Hepatic stellate cell (primary cell): ENCODE data around the gene ULBP2.
"Not testable (repeated sequence)": the region's sequence is repeated elsewhere in the genome, so short reads cannot be mapped to it uniquely, and the experiment has no call there.

Experiments used
- DNase-seq: peaks from one replicate; pipeline ENCODE4 v3.0.0; 2011; ENCODE audit warnings: low spot score

The ULBP2 gene

DNA sequence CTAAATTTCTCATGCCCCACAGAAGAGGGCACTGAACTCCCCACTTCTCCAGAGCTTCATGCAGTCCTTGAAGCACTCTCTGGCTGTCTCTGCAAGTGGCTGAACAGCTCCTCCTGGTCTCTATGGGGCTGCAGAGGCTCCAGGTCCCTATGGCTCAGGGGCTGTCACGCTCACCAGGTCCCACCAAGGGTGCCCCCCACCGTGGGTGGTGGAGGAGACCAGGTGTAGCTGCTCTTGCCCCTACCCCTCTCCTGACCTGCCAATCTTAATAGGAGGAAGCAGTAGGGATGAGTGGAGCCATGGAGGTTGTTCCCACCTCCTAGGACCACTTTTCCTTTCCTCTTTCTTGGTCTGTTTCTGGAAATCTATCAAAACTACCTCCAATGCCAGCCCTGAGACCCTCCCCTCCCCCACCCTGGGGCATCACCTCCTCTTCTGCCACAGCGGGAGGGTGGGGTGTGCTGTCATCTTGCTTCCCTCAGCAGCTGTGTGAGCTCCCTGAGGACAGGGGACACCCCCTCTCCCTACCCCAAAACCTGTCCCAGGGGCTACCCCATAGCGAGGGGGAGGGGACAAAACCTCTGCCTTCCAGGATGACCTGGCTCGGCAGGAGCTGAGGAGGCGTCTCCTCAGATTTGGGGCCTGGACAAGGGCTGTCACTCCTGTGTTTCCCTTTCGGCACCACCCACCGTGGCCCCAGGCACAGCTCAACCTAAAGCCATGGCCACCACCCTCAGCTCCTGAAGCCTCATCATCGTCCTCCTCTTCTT lies 31.9 kb upstream of the ULBP2 start:
- DNase-seq: no peak

DNA sequence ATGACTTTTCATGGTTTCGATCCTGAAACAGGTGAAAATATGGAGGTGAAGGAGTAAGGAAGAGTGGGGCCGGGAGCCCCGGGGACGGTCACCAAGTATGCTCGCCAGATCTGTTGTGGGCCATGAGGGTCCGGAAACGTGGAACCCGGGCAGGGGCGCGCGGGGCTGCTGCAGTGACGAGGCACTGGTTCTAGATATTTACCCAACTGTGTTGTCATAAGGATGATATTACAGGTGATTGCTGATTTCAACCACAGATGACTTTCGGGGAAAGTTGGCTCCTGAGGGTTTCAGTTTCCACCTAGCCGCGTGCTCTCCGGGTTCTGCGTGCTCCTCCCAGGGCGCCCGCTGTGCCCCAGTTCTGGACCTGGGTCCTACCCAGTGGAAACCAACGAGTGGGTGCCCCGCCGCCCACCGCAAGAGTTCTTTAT lies 31.1 kb upstream of the ULBP2 start:
- DNase-seq: no peak

- DNase-seq: not testable (repeated sequence)
Observed at GRCh38 chr6:149912680-149913079, 29.1 kb upstream of the ULBP2 start.

DNA sequence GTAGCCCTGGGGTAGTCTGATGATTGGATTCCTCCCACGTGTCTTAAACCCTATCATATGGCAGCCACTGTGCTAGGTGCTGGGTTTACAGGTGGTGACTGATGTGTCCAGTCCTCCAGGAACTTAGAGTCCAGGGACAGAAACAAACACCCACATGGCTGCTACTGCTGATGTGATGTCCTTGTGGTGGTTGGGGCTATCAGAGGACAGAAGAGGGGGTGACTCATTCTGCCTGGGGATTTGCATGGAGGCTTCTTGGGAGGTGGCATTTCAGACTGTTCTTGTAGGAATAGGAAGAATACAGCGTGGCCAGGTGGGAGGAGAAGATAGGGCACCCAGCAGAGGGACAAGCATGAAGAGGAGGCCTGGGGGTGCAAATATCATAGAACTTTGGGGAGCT lies 28.7 kb upstream of the ULBP2 start:
- DNase-seq: no peak

GRCh38 chr6:149913540-149914240 lies 28.1 kb upstream of the ULBP2 start:
- DNase-seq: no peak

DNA sequence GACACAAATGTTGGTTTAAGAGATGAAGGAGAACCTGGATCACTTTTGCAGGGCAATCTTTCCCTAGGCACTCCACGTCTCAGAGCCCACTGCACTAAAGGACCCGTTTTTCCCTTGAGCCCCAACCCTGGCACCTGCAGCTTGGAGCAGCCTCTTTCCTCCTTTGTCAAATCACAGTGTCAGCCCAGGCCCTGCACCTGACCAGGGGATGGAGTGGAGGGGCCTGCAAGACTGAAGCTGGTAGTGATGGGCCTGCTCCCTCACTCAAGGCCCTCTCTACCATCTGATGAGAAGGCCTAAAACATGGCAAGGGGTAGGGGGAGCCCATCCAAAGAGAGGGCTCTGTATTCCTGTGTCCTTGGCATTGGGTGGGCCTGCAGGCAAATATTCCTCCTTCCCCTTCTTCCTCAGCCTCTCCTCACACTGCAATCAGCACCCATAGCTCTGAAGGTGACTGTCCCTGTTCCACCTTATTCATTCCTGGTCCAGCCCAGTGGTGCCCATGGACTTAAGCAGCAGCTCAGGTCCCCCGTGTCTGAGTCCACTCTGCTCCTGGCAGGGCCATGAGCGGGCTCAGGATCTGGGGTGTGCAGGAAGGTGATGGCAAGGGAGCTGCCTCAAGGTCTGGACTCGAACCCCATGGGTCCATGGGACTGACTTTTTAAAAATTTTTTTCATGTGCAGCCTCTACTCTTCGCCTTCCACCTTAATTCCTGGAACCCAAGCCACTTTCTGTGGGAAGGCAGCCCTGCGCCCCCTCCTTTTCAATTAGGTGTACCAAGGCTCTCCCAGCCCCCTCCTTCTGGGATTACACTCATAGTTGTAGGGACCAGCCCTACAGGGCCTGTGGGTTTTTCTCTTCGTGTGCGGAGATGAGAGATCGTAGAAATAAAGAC lies 25.6 kb upstream of the ULBP2 start:
- DNase-seq: no peak

GRCh38 chr6:149917679-149918078 lies 24.1 kb upstream of the ULBP2 start:
- DNase-seq: no peak

- no peak for DNase-seq
Observed at GRCh38 chr6:149918151-149918905, 23.5 kb upstream of the ULBP2 start.

DNA sequence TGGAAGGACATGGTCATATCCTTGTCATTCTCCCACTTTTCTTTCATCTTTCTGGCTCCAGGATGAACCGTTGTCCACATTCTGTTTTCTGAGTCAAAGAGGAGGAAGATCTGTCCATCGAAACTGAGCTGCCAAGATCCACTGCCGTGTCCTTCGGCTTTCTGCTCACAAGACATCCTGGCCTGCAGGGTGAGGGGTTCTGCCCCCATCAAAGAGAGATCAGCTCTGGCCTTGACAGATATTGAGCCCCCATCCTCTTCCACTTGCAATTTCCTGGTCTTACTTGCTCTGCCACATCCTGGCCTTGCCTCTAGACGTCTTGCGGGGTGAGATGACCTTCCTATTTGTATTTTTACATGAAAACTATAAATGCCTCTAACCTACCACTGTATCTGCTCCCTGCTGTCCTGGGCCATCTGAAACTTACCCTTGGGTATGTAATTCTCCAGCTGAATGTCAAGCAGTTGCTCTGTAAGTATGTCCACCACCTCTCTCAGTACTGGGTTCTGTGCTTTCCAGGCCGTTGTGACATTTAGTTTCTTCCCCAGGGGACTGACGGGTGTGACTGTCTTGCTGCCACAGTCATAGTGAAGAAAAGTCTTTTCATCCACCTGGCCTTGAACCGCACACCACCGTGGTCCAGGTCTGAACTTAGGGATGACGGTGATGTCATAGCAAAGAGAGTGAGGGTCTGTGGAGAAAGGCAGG lies 22.5 kb upstream of the ULBP2 start:
- not testable (repeated sequence) for DNase-seq

DNA sequence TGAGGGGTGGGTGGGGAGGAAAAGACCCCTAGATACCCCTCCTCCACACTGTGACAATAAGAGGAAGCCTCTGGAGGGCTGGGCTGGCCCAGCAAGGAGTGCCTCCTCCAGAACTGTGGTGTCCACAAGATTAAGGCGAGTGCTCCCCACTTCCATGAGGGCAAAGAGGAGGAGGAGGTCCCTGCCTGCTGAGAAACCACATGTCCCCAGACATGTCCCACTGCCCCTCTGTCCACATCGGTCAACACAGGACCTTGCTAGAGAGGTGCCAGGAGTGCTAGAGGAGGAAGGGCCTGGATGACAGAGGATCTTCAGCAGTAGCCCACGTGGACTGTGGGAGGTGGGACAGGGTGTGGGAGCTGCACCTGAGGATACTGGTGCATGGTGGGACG lies 22.0 kb upstream of the ULBP2 start:
- DNase-seq: no peak

DNA sequence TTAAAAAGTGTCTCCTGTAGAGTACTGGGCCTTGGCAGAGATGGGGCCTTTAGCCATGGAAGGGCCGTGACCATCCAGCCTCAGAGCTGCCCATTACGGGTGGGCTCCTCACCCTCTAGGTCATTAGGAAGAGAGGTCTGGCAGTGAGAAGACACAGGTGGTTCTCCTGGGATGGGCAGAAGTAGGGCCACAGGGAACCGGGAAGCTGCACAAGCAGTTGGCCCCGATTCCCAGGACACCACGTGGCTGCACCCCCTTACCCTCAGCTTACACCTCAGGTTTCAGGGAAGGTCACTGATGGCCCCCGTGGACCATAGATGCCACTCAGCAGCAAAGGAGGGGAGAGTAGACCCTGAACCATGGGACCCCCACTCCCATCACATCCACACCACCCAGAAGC lies 20.5 kb upstream of the ULBP2 start:
- DNase-seq: no peak

GRCh38 chr6:149922091-149922490 lies 19.7 kb upstream of the ULBP2 start:
- DNase-seq: not testable (repeated sequence)

GRCh38 chr6:149922642-149923326 lies 19.0 kb upstream of the ULBP2 start, which contains the start of gene RAET1G:
RAET1G (minus strand) TSS chr6:149923121; CDS start chr6:149923010, 111 bp downstream.
- DNase-seq: peak; percentile 98

DNA sequence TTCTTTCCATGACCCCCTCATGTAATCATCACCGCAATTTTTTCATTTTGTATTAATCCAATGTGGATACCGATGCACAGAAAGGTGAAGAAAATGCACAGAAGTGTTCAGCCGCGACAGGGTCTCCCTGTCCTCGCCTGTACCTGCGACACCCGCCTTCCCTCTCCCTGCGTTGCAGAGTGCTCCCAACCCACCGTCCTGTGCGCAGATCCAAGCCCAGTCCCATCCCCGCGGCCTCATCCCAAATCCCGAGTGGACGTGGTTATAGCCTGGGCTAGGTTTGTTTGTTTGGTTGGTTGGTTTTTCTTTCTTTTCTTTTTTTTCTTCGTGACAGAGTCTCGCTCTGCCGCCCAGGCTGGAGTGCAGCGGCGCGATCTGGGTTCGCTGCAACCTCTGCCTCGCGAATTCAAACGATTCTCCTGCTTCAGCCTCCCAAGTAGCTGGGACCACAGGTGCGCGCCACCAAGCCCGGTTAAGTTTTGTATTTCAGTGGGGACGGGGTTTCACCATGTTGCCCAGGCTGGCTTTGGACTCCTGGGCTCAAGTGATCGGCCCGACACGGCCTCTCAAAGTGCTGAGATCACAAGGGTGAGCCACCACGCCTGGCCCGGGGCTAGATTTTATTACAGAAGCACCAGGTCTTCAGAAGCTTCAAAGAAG lies 18.4 kb upstream of the ULBP2 start:
- no peak for DNase-seq

GRCh38 chr6:149924206-149924932 lies 17.4 kb upstream of the ULBP2 start:
- no peak for DNase-seq

- DNase-seq: no peak
Observed at GRCh38 chr6:149924933-149925252, 16.9 kb upstream of the ULBP2 start.

DNA sequence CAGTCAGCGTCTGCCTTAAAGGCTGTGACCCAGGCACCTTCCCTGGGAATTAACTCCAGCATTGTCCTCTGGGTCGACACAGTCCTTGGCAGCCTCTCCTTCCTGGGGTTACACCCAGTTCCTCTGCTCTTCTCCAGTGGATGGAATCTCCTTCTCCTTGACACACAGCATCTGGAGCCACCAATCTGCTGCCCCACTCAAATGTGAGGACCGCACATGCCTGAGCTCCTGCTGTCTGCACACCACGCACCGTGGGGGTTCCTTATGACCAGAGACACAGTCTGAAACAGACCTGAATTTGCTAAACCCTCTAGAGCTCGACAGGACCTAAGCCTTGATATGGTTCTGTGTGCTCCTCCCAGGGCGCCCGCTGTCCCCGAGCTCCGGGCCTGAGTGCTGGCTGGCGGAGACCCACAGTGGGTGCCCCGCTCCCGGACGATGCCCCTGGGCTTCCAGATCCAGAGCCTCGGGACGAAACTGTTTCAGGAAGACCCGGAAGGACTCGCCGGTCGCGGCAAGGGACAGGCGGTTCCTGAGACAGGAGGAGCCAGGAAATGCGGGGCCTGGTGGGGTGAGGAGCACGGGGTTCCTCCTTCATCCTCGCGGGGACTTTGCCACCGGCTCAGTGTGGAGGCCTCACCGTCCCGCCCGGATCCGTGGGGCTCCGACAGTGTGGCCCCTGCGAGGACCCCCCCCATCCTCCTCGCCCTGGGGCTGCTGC lies 16.4 kb upstream of the ULBP2 start:
- DNase-seq: no peak

DNA sequence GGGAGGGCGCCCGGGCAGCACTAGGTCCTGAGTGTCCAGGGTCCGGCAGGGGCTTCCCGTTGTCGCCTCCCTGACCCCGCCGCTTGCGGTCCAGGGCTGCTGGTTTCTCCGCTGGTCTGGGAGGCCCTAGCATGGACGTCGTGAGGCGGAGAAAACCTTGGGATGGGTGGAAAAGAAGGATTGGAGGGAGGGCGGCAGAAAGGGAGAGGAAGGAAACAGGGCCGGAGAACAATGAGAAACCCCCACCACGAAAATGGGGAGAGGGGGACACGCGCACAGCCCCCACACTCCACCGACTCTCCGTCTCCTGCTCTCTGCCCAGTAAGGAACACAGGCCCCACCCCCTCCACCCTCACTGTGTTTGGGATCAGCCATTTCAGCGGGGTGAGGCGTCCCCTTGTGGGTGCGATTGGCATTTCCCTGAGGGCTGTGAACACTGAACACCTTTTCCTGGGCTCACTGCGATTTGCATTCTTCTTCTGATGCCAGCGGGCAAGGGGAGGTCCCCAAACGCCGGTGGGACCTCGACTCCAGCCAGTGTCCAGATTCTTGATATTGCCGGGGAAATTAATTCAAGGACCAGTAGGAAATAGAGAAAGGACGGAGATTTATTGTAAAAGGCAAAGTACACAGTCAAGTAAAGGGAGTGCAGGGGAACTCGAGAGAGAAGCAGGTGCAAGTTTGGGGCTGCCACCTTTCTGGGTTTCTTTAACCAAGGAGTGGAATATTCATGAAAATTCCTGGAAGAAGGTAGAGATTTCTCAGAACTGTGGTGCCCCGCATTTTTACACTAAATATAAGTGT lies 15.6 kb upstream of the ULBP2 start:
- DNase-seq: peak; percentile 65
